OCI-LY7 (cell line): ENCODE measurements around the gene GLP1R. TPM values are rescaled to one million over a fixed set of nuclear protein-coding genes. Genes with fewer than 3 reads are reported as not detected.

Source experiments
- BruUV-seq: library from RNA; stranded (reverse); fragments of 400-500 nt; replicated peaks from 2 replicates; lab custom pipeline; 2021; lab: Mats Ljungman, UMichigan
- CTCF ChIA-PET: fragments of 300-600 bp; sonication (Branson Sonifier 250); formaldehyde crosslinking; loops from one replicate; lab custom pipeline; 2022; ENCODE audit warnings: antibody characterized with exemption; ENCODE audit not compliant: unreplicated experiment; lab: Charles Lee
- POLR2A ChIA-PET: fragments of 300-600 bp; sonication (Branson Sonifier 250); formaldehyde crosslinking; loops from one replicate; lab custom pipeline; 2022; ENCODE audit warnings: antibody characterized with exemption; lab: Charles Lee
- DNase-seq: peaks from one replicate; pipeline ENCODE4 v3.0.0-alpha.2; 2015; ENCODE audit warnings: low spot score
- H2AFZ ChIP-seq: fragments of 200-600 bp; sonication (generic), shearing (Covaris generic); 2 replicates; pipeline ENCODE4 v1.6.1; 2014; ENCODE audit warnings: mild to moderate bottlenecking, antibody characterized with exemption, low read length, moderate library complexity
- H3K27ac ChIP-seq: fragments of 200-600 bp; sonication (generic); 2 replicates; pipeline ENCODE4 v1.5.1; 2014; ENCODE audit warnings: mixed run types, low read depth, mild to moderate bottlenecking, moderate library complexity, low read length, inconsistent platforms; ENCODE audit not compliant: poor library complexity, severe bottlenecking
- H3K36me3 ChIP-seq: fragments of 200-600 bp; sonication (generic); 2 replicates; pipeline ENCODE4 v1.6.1; 2014; ENCODE audit warnings: mild to moderate bottlenecking, antibody characterized with exemption, low read length, moderate library complexity, mixed read lengths; ENCODE audit not compliant: insufficient read depth
- H3K4me1 ChIP-seq: fragments of 200-600 bp; sonication (generic); 2 replicates; pipeline ENCODE4 v1.5.1; 2014; ENCODE audit warnings: mild to moderate bottlenecking, low read length; ENCODE audit not compliant: insufficient read depth, poor library complexity, severe bottlenecking
- H3K4me2 ChIP-seq: fragments of 200-600 bp; sonication (generic); 2 replicates; pipeline ENCODE4 v1.6.1; 2014; ENCODE audit warnings: mild to moderate bottlenecking, low read length
- H3K4me3 ChIP-seq: fragments of 200-600 bp; sonication (generic); 2 replicates; pipeline ENCODE4 v1.5.1; 2014; ENCODE audit warnings: mild to moderate bottlenecking, low read depth, low read length; ENCODE audit not compliant: poor library complexity, severe bottlenecking
- H3K79me2 ChIP-seq: fragments of 200-600 bp; sonication (generic); 2 replicates; pipeline ENCODE4 v1.6.1; 2016; ENCODE audit warnings: low read depth, mild to moderate bottlenecking, low read length, moderate library complexity, mixed read lengths; ENCODE audit not compliant: insufficient read depth
- H3K9me2 ChIP-seq: fragments of 200-600 bp; sonication (generic); 2 replicates; pipeline ENCODE4 v1.6.1; 2016; ENCODE audit warnings: mild to moderate bottlenecking, low read length, mixed read lengths; ENCODE audit not compliant: insufficient read depth
- H3K9me3 ChIP-seq: fragments of 200-600 bp; sonication (generic); 2 replicates; pipeline ENCODE4 v1.6.1; 2014; ENCODE audit warnings: mild to moderate bottlenecking, mixed run types, low read length, mixed read lengths
- H4K20me1 ChIP-seq: fragments of 200-600 bp; sonication (generic); 2 replicates; pipeline ENCODE4 v1.6.1; 2014; ENCODE audit warnings: mild to moderate bottlenecking, antibody characterized with exemption, low read length, moderate library complexity, mixed read lengths; ENCODE audit not compliant: insufficient read depth
- EZH2phosphoT487 ChIP-seq: fragments of 200-600 bp; sonication (generic); IDR thresholded peaks from 2 replicates; pipeline ENCODE4 v1.6.1; 2018; ENCODE audit warnings: low read depth, borderline replicate concordance, mild to moderate bottlenecking, mixed run types, antibody characterized with exemption, low read length, moderate library complexity, mixed read lengths
- intact Hi-C: fragments of 100-400 bp; cut with micrococcal nuclease; formaldehyde crosslinking; loops from one replicate; pipeline ENCODE4 v1.10.0; 2022; ENCODE audit not compliant: unreplicated experiment
- total RNA-seq, 2 experiments: library from RNA; depleted of rRNA in 1 of 2; stranded (reverse); fragments of >200 nt in 1 of 2; shearing (Covaris generic) in 1 of 2; gene quantifications; 2 replicates each; pipeline ENCODE4 v1.2.3, GENCODE V29; 2014 to 2022
- TF ChIP-seq, protein P1 (sequence below): fragments of 200-600 bp; sonication (generic); conservative IDR thresholded peaks from 2 replicates; pipeline ENCODE4 v1.5.1; 2014; ENCODE audit warnings: mild to moderate bottlenecking, antibody characterized with exemption, low read length, moderate library complexity, mixed read lengths

GLP1R gene
- total RNA-seq, 2 experiments from 2014 or later = not detected

DNA sequence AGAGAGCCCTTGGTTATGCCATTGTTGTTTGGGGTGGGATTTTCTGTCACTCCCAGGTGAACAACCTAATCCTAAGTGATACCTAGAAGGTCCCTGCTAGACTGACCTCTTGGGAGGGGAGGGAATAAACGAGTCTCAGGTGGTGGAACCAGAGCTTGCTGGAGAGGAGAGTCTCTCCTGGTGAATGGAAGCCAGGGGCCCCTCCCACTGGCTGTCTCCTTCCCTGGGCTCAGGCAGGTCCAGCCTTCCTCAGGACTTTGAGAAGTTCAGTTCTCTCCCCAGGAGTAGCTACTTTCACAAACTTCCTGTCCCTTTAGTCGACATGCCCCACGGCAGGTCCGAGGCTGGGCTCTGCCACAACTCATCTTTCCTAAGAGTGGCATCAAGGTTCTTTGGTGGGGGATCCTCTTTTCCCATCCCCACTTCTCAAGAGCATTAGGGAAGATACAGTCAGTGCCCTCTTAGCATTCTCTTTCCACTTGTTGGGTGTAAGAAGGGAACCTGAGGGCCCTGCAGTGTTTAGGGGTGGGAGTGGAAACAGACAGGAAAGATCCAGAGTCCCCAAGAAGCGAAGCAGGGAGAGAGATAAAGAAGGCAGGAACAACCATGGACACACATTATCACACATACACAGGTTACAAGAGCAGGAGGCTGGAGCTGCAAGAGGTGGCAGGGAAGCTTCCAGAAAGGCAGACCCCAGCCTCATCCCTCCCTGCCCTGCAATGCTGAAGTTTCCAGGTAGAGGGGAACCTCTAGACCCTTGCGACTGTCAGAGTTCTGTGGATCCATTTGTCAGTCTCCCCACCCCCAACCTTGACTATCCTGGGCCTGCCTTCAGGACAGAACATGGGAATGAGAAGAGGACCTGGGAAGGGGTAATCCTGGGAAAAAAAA, 900 bp upstream of the GLP1R start:
- intact Hi-C loops = no loop called here
- Histone ChIP-seq H3K27ac (no peak overlapping the region), H2AFZ (no peak overlapping the region), H3K4me3 (no peak overlapping the region), H3K36me3 (no peaks in the 10 kb centered on the region), H4K20me1 (no peaks in the 10 kb centered on the region), H3K4me1 (no peaks in the 10 kb centered on the region), H3K9me2 (no peaks in the 10 kb centered on the region), H3K9me3 (no peaks in the 10 kb centered on the region), H3K4me2 (no peak overlapping the region), H3K79me2 (no peaks in the 10 kb centered on the region)
- ChIA-PET POLR2A (no interaction called here), CTCF (no interaction called here)
- no peak for TF ChIP-seq EZH2phosphoT487
- TF ChIP-seq, protein P1, sequence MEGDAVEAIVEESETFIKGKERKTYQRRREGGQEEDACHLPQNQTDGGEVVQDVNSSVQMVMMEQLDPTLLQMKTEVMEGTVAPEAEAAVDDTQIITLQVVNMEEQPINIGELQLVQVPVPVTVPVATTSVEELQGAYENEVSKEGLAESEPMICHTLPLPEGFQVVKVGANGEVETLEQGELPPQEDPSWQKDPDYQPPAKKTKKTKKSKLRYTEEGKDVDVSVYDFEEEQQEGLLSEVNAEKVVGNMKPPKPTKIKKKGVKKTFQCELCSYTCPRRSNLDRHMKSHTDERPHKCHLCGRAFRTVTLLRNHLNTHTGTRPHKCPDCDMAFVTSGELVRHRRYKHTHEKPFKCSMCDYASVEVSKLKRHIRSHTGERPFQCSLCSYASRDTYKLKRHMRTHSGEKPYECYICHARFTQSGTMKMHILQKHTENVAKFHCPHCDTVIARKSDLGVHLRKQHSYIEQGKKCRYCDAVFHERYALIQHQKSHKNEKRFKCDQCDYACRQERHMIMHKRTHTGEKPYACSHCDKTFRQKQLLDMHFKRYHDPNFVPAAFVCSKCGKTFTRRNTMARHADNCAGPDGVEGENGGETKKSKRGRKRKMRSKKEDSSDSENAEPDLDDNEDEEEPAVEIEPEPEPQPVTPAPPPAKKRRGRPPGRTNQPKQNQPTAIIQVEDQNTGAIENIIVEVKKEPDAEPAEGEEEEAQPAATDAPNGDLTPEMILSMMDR = no peak
- no TSS peak for BruUV-seq
- no peak for DNase-seq

DNA sequence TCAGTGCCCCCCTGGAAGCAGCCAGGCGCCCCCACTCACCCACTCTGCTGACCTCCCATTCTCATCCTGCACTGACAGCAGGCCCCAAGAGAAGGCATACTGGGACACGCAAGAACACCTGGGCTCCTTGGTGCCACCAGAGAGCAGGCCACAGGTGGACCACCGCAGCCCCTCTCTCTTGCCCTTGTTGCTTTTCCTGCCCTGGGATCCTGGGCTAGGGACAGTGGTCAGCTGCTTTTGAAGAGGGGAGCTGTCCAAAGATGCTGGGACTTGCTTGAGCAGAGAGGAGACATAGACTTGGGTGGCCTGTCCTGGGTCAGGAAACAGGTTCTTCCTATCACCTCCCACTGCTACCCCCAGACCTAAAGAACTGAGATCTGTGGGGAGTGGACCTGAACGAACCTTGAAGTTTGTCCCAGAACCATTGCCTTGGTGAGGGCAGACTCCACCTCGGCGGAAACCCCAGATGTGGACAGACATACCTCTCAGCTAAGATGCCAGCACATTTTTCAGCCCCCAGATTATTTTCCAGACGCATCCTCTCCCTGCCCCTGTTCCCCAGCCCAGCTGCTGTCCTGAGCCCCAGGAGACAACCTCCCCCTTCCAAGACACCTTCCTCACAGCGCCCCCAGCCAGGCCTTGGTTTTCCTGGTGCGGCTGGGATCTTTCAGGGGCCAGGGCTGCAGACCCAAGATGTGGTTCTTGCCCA, 1.1 kb downstream of the GLP1R start:
- Histone ChIP-seq H3K4me3 (no peak overlapping the region), H3K9me2 (no peaks in the 10 kb centered on the region), H2AFZ (no peak overlapping the region), H3K4me2 (no peak overlapping the region), H3K9me3 (no peaks in the 10 kb centered on the region), H3K36me3 (no peaks in the 10 kb centered on the region), H3K4me1 (no peaks in the 10 kb centered on the region), H3K79me2 (no peaks in the 10 kb centered on the region), H3K27ac (no peak overlapping the region), H4K20me1 (no peaks in the 10 kb centered on the region)
- intact Hi-C loops = no loop called here
- ChIA-PET CTCF (no interaction called here), POLR2A (no interaction called here)
- BruUV-seq = no TSS peak
- TF ChIP-seq, protein P1 = no peak
- no peak for TF ChIP-seq EZH2phosphoT487
- no peak for DNase-seq
